NCI-H2196 treated with DMSO at 0.1 percent for 48 hours (cell line): ENCODE measurements around the gene CSGALNACT2.
"Not testable (repeated sequence)": the region's sequence is repeated elsewhere in the genome, so short reads cannot be mapped to it uniquely, and the experiment has no call there.

Experiments used
- DNase-seq: peaks from one replicate; lab custom pipeline; 2025; ENCODE audit not compliant: unreplicated experiment; lab: John Stamatoyannopoulos, UW

The CSGALNACT2 gene

GRCh38 chr10:43183764-43184163, 45.5 kb downstream of the CSGALNACT2 start:
- not testable (repeated sequence) for DNase-seq

GRCh38 chr10:43186150-43186549, 47.9 kb downstream of the CSGALNACT2 start:
- no peak for DNase-seq

DNA sequence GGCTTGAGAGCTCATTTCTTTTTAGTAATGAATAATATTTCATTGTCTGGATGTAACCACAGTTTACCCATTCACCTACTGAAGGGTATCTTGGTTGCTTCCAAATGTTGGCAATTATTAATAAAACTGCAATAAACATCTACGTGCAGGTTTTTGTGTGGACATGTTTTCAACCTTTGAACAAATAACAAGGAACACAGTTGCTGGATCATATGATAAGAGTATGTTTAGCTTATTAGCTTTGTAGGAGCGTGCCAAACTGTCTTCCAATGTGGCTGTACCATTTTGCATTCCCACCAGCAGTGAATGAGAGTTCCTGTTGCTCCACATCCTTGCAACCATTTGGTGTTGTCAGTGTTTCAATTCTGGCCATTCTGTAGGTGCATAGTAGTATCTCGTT, 49.0 kb downstream of the CSGALNACT2 start:
- no peak for DNase-seq

DNA sequence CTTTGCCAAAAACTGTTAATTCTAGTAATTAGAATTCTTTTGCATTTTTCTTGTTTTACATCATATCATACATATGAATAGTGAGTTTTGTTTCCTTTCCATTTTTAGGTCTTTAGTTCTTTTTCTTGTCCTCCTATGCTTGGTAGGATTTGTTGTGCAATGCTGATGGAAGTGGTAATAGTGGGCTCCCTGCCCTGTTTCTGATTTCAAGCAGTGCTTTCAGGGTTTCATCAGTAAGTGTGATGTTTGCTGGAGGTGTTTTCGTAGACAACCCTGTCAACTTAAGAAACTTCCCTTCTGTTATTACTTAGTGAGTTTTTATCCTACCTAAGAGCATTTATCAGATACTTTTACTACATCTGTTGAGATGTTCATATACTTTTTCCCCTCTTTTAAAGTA, 50.5 kb downstream of the CSGALNACT2 start:
- DNase-seq = no peak

GRCh38 chr10:43190289-43190688, 52.0 kb downstream of the CSGALNACT2 start:
- DNase-seq = no peak

GRCh38 chr10:43190775-43191174, 52.5 kb downstream of the CSGALNACT2 start:
- no peak for DNase-seq

- DNase-seq = no peak
Measured at GRCh38 chr10:43192884-43193283, 54.6 kb downstream of the CSGALNACT2 start.

DNA sequence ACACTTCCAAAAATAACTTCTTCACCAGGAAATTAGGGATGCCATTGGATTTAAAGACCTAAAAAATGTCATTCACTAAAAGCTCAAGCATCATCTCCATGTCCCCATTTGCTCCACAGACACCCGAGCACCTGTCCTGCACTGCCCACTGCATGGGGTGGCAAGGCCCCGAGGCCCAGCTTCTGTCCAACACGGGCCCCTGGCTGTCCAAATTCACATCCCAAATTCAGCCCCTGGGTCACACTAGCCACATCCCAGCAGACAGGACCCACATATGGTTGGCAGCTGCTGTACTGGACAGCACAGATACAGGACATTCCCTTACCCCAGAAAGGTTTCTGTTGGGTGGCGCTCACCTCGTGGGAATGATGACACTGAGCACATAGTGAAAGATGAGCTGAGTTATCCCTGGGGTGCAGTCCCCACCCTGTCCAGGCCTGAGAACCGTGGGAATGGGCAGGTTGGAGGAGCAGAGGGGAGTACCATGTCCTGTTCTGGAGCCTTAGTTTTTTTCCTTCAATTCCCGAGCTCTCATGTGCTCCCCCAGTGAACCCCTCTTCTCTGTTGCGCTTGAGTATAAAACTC, 55.3 kb downstream of the CSGALNACT2 start:
- DNase-seq = no peak

DNA sequence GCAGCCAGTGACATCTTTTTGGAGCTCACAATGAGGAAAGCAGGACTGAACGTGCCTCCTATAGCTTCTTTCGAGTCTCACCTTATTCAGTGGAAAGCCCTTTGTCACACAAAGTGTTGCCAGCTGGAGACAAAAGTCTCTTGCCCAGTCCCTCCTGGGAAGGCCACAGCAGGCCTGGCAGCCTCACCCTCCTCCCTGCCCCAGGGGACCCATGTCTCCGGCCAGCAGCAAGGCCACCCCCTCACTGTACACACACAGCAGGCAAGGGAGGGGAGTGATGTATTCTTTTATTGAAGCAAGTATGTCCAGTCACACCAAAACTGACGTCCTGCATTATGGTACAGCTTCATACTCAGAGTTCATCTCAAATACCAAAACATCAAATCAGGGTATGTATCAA, 56.0 kb downstream of the CSGALNACT2 start:
- no peak for DNase-seq

GRCh38 chr10:43194859-43195258, 56.6 kb downstream of the CSGALNACT2 start:
- no peak for DNase-seq

DNA sequence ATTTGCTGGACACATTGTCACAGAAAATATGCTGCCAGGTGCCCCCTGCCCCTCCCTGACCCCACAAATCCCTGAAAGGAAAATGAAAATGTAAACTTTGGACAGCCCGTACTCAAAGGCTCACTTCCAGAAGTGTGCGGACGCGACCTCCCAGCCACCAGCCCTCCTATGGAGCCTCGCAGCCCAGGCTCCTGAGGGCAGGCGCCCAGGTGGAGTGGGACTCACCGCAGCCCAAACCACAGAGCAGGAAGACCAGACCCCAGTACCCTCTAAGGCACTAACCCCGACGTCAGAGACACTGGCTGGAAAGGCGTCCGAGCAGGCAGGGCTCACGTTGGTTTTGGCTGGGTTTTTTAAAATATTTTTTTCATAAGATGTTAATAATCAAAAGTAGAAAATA, 57.3 kb downstream of the CSGALNACT2 start:
- DNase-seq = no peak

GRCh38 chr10:43196131-43196980, 58.1 kb downstream of the CSGALNACT2 start:
- no peak for DNase-seq

DNA sequence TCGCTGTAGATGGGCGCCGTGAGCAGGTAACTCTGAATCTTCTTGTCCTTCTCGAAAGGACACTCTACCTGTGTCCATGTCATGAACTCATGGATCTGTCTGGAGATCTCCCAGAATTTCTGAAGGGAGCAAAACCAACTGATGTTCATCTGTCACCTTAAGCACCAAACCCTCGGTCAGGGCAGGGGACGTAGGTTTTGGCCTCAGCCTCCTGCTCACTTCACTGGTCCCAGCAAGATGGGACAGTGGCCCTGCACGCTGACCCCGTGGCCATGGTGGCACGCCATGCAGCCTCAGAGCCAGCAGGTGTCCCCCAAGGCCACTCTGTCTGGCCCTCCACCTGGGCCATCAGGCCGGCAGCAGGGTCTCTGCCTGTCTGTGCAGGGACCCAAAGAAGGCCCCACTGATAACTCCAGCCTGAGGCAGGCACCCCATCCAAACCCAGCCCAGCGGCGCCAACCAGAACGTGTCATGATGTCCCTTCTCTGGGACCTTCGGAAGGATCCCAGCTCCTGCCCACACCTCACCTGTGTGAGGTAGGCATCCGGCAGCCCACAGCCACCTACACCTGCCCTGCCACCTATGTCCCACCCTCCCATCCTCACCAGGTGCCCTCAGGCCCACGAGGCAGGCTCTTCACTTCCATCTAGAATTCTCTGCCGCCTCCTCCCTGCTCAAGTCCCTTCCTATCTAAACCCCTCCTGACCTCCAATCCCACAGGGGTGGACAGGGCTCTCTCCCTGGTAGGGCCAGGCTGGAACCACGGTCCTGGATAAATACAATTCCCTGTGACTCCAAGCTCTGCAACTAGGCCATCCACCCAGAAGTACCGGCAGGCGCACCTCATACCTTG, 59.0 kb downstream of the CSGALNACT2 start:
- DNase-seq = no peak

DNA sequence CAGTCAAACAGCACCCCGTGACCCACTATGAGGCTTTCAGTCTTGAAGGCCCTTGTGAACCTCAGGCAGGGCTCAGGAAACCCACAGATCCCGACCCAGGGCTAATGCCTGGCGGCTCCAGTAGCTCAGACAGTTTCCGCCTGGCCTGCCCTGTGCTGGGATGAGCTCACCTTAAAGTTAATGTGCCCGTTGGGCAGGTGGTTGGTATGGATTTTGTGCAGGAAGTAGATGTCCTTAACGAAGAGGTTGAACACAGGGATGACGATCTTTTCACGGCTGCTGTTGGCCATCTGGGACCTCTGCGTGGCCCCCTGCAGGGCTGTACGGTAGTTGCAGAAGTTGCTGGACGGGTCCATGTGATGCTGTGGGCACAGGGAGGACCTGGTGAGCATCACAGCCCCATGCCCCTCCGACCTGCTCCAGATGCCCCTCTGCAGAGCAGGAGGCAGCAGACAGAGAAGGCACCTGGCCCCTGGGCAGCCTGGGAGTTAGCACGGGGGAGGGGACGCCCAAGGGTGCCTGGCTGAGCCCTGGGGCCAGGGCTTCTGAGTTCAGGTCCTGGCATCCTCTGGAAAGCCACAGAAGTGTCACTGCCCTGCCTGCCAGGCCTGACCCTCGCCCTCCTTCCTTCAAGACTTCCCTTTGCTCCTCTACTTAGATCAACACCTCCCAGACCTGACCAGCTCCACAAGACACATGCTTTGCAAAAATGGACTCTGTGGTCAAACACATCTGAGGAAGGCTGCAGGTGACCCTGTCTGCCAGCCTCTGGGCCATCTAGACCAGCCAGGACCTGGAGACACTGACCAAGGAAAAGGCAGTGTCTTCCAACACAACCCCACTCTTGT, 59.8 kb downstream of the CSGALNACT2 start:
- no peak for DNase-seq

GRCh38 chr10:43198682-43199005, 60.4 kb downstream of the CSGALNACT2 start:
- no peak for DNase-seq

GRCh38 chr10:43199088-43199683, 60.9 kb downstream of the CSGALNACT2 start:
- no peak for DNase-seq

GRCh38 chr10:43199684-43200537, 61.7 kb downstream of the CSGALNACT2 start:
- DNase-seq = no peak

DNA sequence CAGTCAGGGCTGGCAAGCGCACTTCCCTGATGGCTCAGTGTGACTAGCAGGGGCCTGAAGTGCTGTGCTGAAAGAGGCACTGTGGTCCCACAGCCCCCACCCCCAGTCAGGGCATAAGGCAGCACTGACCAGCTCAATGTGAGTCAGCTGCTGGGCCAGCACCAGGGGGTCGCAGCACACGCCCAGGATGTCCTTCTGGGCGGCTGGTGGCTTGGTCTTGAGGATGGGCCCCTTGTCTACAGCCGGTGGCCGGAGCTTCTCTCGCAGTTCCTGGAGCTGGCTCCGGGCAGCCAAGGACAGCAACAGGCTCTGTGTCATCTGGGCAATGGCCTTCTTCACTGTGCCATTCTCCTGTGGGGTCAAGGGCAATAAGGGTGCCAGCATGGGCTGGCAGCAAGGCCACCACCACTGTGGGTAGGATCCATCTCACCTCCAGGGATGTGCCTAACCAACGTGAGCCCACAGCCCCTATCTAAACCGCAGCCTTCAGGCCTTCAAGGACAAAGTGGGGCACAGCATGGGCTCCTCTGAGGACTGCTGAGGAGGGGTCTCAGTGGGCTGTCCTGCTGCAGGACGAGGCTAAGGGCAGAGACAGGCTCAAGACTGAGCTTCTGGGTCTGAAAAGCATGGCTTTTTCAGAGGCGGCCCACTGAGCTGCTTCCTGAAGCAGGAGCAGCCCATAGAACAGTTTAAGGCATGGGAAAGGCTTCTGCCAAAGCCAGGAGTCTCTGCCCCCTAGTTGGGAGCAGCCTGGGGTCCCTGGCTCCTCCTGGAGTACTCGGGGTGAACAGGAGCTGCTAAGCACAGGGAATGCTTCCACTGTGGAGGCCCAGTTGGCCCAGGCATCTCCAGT, 62.5 kb downstream of the CSGALNACT2 start:
- DNase-seq = no peak
